Nephron (organoid): ENCODE results near the gene IFNA7.
"Not testable (repeated sequence)": the region's sequence is repeated elsewhere in the genome, so short reads cannot be mapped to it uniquely, and the experiment has no call there.

Experiments used
- H3K27ac Mint-ChIP-seq, 3 experiments: 2 replicates each; pipeline ENCODE4 v1.8.0; 2020; ENCODE audit warnings: mixed read lengths in 3 of 3, mild to moderate bottlenecking in 2 of 3, moderate library complexity in 1 of 3
- H3K27me3 Mint-ChIP-seq: 2 replicates; pipeline ENCODE4 v1.8.0; 2021; ENCODE audit warnings: low read depth, mild to moderate bottlenecking, moderate library complexity, mixed read lengths
- H3K36me3 Mint-ChIP-seq: 2 replicates; pipeline ENCODE4 v1.8.0; 2020; ENCODE audit warnings: low read depth, mixed read lengths
- H3K4me1 Mint-ChIP-seq: 2 replicates; pipeline ENCODE4 v1.8.0; 2020; ENCODE audit warnings: mixed read lengths
- H3K4me3 Mint-ChIP-seq, 3 experiments: 2 replicates each; pipeline ENCODE4 v1.8.0; 2020; ENCODE audit warnings: mild to moderate bottlenecking in 3 of 3, mixed read lengths in 3 of 3, moderate library complexity in 2 of 3
- H3K9me3 Mint-ChIP-seq: 2 replicates; pipeline ENCODE4 v1.8.0; 2020; ENCODE audit warnings: mixed read lengths
- CTCF ChIP-seq, 3 experiments: fragments of 200-600 bp; sonication (generic); IDR thresholded peaks; one replicate each; pipeline ENCODE4 v1.5.0; 2021; ENCODE audit warnings: antibody characterized with exemption in 3 of 3; ENCODE audit not compliant: unreplicated experiment in 3 of 3

The IFNA7 gene

GRCh38 chr9:21210311-21210710, 8.3 kb upstream of the IFNA7 start:
- Mint-ChIP-seq H3K4me3 (no peak overlapping the region), H3K36me3 (no peaks in the 10 kb centered on the region), H3K27me3 (no peaks in the 10 kb centered on the region), H3K9me3 (no peaks in the 10 kb centered on the region), H3K27ac (no peak overlapping the region), H3K4me1 (no peaks in the 10 kb centered on the region)
- no peak for TF ChIP-seq CTCF (IDR thresholded peaks at IDR 0.05; ENCODE audit: unreplicated experiment in 3 of 3)

- not testable (repeated sequence) for H3K36me3 Mint-ChIP-seq, H3K9me3 Mint-ChIP-seq, H3K27me3 Mint-ChIP-seq, H3K4me1 Mint-ChIP-seq, H3K27ac Mint-ChIP-seq, H3K4me3 Mint-ChIP-seq
These were observed 5.0 kb upstream of the IFNA7 start, which contains the start of gene IFNA10 for GRCh38 chr9:21207043-21207442. Gene IFNA10, minus strand, starts transcription at chr9:21207143. Its CDS starts 46 bp downstream, at chr9:21207097.

GRCh38 chr9:21205204-21205603, 3.2 kb upstream of the IFNA7 start:
- no peaks in the 10 kb centered on the region for H3K4me1 Mint-ChIP-seq
- no peaks in the 10 kb centered on the region for H3K36me3 Mint-ChIP-seq
- no peaks in the 10 kb centered on the region for H3K27me3 Mint-ChIP-seq
- H3K27ac Mint-ChIP-seq: no peak overlapping the region
- H3K4me3 Mint-ChIP-seq: no peak overlapping the region
- TF ChIP-seq CTCF (IDR thresholded peaks at IDR 0.05; ENCODE audit: unreplicated experiment in 3 of 3): no peak
- no peaks in the 10 kb centered on the region for H3K9me3 Mint-ChIP-seq

GRCh38 chr9:21194867-21195776, 6.9 kb downstream of the IFNA7 start:
- H3K4me1 Mint-ChIP-seq, H3K27me3 Mint-ChIP-seq, H3K4me3 Mint-ChIP-seq, H3K27ac Mint-ChIP-seq, H3K36me3 Mint-ChIP-seq, H3K9me3 Mint-ChIP-seq: not testable (repeated sequence)
- TF ChIP-seq CTCF (IDR thresholded peaks at IDR 0.05; ENCODE audit: unreplicated experiment in 3 of 3): peak; percentile 23 to 52 (median 48)

GRCh38 chr9:21187487-21187886, 14.5 kb downstream of the IFNA7 start, which contains the start of gene IFNA4:
Gene IFNA4, minus strand, starts transcription at chr9:21187587. Its CDS starts 56 bp downstream, at chr9:21187531.
- not testable (repeated sequence) for H3K4me3 Mint-ChIP-seq, H3K9me3 Mint-ChIP-seq, H3K27me3 Mint-ChIP-seq, H3K36me3 Mint-ChIP-seq, H3K4me1 Mint-ChIP-seq, H3K27ac Mint-ChIP-seq

- not testable (repeated sequence) for H3K4me1 Mint-ChIP-seq, H3K9me3 Mint-ChIP-seq, H3K27me3 Mint-ChIP-seq, H3K4me3 Mint-ChIP-seq, H3K27ac Mint-ChIP-seq, H3K36me3 Mint-ChIP-seq
- TF ChIP-seq CTCF (IDR thresholded peaks at IDR 0.05; ENCODE audit: unreplicated experiment in 3 of 3): peak; percentile 11 to 44 (median 26)
These were observed 18.9 kb downstream of the IFNA7 start for GRCh38 chr9:21182810-21183736.
